Natural killer cell (primary cell): ENCODE data around the gene DGKD. TPM values are rescaled to one million over a fixed set of nuclear protein-coding genes. Genes with fewer than 3 reads are reported as not detected.

Experiments used
- ATAC-seq, 3 donors: fragments of 150-1000 bp in 2 of 3; fragments of 200-7000 bp in 1 of 3; cut with Tn5 transposase; 1 replicate in 1 of 3; 2 replicates in 2 of 3; pipeline ENCODE4 v1.10.0; 2021; ENCODE audit warnings: mild to moderate bottlenecking in 2 of 3, moderate library complexity in 2 of 3
- DNase-seq, 2 donors: peaks; one replicate each; pipeline versions ENCODE4 v3.0.0 to v3.0.0-alpha.2; 2013 to 2021; ENCODE audit warnings: mixed read lengths in 1 of 2
- H3K27ac ChIP-seq: one replicate; pipeline ENCODE4 v1.5.1; 2013; ENCODE audit warnings: mild to moderate bottlenecking, low read length
- H3K27me3 ChIP-seq: one replicate; pipeline ENCODE4 v1.6.1; 2013; ENCODE audit warnings: low read length; ENCODE audit not compliant: control insufficient read depth, insufficient read depth
- H3K36me3 ChIP-seq: one replicate; pipeline ENCODE4 v1.6.1; 2013; ENCODE audit warnings: low read length; ENCODE audit not compliant: control insufficient read depth, insufficient read depth
- H3K4me1 ChIP-seq: one replicate; pipeline ENCODE4 v1.6.1; 2013; ENCODE audit warnings: low read length; ENCODE audit not compliant: control insufficient read depth, insufficient read depth
- H3K4me3 ChIP-seq: one replicate; pipeline ENCODE4 v1.5.1; 2013; ENCODE audit warnings: low read length
- H3K9me3 ChIP-seq: one replicate; pipeline ENCODE4 v1.6.1; 2013; ENCODE audit warnings: low read length; ENCODE audit not compliant: control insufficient read depth, insufficient read depth
- H3K27ac Mint-ChIP-seq, 2 donors: one replicate each; pipeline ENCODE4 v1.8.0; 2022; ENCODE audit warnings: mild to moderate bottlenecking in 2 of 2, mixed read lengths in 2 of 2, moderate library complexity in 1 of 2
- H3K27me3 Mint-ChIP-seq, 2 donors: one replicate each; pipeline ENCODE4 v1.8.0; 2022; ENCODE audit warnings: low read depth in 2 of 2, mixed read lengths in 2 of 2
- H3K36me3 Mint-ChIP-seq: one replicate; pipeline ENCODE4 v1.8.0; 2022; ENCODE audit warnings: mixed read lengths
- H3K4me1 Mint-ChIP-seq, 2 donors: one replicate each; pipeline ENCODE4 v1.8.0; 2022; ENCODE audit warnings: mixed read lengths in 2 of 2
- H3K4me3 Mint-ChIP-seq: one replicate; pipeline ENCODE4 v1.8.0; 2022; ENCODE audit warnings: mild to moderate bottlenecking, moderate library complexity, mixed read lengths
- H3K9me3 Mint-ChIP-seq, 2 donors: one replicate each; pipeline ENCODE4 v1.8.0; 2022; ENCODE audit warnings: mixed read lengths in 2 of 2
- WGBS: methylation state at CpG from one replicate; pipeline ENCODE4 v1.1.7; 2013; ENCODE audit warnings: missing lambda C conversion rate; ENCODE audit not compliant: insufficient coverage; 5-methylcytosine and 5-hydroxymethylcytosine counted together
- intact Hi-C: fragments of 100-400 bp; cut with micrococcal nuclease; formaldehyde crosslinking; loops from one replicate; pipeline ENCODE4 v1.14.2; 2022
- total RNA-seq, 4 donors: library from RNA; stranded (reverse); fragments of 120-200 nt in 1 of 4; gene quantifications; one replicate each; pipeline versions ENCODE4 v1.2.3 to v1.2.4, GENCODE V29; 2013 to 2022
- TF ChIP-seq, protein P1 (sequence below): fragments of 200-600 bp; IDR thresholded peaks from one replicate; pipeline ENCODE4 v1.8.0; 2022; ENCODE audit warnings: antibody characterized with exemption

The DGKD gene
- total RNA-seq, 3 donors from 2014 or later (not counting 1 experiment from before 2014, with no cell fraction given), result 299 to 456 (median 329) TPM

DNA sequence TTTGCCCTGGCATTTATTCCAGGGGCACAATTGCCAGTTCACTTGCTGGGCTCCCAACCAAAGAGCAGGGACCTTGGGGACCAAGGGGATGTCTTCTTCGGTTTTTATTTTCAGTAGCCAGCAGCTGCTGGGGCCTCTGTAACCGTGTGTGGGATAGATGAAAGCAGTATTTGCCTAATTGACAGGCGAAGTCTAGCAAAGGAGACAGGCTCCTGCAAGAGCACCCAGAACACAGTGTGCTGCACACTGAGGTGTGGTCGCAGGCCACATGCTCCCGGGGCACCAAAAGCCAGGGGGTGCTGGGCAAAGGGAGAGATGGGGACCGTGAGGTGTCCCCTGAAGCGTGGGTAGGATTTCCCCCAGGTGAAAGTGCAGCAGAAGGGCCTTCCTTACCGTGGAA is 41.4 kb upstream of the DGKD start:
- peaks cover 32% of the 10 kb centered on the region for H3K4me1 ChIP-seq
- TF ChIP-seq, protein P1, sequence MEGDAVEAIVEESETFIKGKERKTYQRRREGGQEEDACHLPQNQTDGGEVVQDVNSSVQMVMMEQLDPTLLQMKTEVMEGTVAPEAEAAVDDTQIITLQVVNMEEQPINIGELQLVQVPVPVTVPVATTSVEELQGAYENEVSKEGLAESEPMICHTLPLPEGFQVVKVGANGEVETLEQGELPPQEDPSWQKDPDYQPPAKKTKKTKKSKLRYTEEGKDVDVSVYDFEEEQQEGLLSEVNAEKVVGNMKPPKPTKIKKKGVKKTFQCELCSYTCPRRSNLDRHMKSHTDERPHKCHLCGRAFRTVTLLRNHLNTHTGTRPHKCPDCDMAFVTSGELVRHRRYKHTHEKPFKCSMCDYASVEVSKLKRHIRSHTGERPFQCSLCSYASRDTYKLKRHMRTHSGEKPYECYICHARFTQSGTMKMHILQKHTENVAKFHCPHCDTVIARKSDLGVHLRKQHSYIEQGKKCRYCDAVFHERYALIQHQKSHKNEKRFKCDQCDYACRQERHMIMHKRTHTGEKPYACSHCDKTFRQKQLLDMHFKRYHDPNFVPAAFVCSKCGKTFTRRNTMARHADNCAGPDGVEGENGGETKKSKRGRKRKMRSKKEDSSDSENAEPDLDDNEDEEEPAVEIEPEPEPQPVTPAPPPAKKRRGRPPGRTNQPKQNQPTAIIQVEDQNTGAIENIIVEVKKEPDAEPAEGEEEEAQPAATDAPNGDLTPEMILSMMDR, result no peak
- no peak overlapping the region for H3K27ac ChIP-seq
- H3K36me3 Mint-ChIP-seq, result no peaks in the 10 kb centered on the region
- H3K27ac Mint-ChIP-seq, result peak overlapping the region in 1 of 2 donors; percentile 32
- H3K9me3 Mint-ChIP-seq, result no peaks in the 10 kb centered on the region
- WGBS, result 66% methylated on average over 8 of the region's 8 CpGs
- no peaks in the 10 kb centered on the region for H3K9me3 ChIP-seq
- no peaks in the 10 kb centered on the region for H3K36me3 ChIP-seq
- ATAC-seq, result no peak
- no peak overlapping the region for H3K4me3 Mint-ChIP-seq
- H3K27me3 Mint-ChIP-seq, result peaks cover 0 to 4% of the 10 kb centered on the region in 2 donors
- no peaks in the 10 kb centered on the region for H3K27me3 ChIP-seq
- H3K4me1 Mint-ChIP-seq, result peaks cover 25 to 26% of the 10 kb centered on the region in 2 donors
- intact Hi-C loops, result no loop called here
- H3K4me3 ChIP-seq, result no peak overlapping the region
- no peak for DNase-seq

DNA sequence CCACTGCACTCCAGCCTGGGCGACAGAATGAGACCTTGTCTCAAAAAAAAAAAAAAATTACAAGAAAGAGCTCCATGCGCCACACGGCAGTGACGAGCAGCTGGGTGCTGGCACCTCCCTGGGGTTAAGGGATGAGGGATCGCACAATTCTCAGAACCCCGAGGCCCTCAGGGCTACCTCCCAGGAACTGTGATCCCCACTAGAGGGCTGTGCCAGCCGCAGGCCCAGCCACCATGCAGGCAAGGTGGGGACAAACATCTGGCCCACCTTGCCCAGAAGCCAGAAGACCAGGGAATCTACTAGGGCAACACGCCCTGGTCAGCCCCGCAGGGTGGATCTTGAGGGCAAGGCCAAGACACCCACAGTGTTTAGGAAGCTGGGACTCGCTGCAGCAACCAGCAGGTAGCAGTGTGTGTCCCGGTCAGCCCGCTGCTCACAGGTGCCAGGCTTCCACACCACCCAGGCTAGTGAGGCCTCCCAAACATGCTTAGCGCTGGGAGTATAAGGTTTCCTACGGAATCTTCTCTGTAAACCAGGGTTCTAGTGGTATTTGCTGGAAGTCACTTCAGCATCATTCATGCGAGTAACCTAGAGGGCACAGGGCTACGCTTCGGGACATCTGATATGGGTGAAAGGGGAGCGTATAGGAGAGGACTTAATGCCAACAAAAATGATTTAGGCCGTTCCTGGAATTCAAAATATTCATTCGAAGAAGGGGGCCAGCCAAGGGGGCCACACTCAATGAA is 39.9 kb upstream of the DGKD start:
- Histone ChIP-seq H3K4me1 (peaks cover 32% of the 10 kb centered on the region), H3K4me3 (no peak overlapping the region), H3K27ac (no peak overlapping the region), H3K9me3 (no peaks in the 10 kb centered on the region), H3K27me3 (no peaks in the 10 kb centered on the region), H3K36me3 (no peaks in the 10 kb centered on the region)
- no peak overlapping the region for H3K4me3 Mint-ChIP-seq
- H3K27me3 Mint-ChIP-seq, result peaks cover 0 to 4% of the 10 kb centered on the region in 2 donors
- H3K9me3 Mint-ChIP-seq, result no peaks in the 10 kb centered on the region
- H3K4me1 Mint-ChIP-seq, result peaks cover 25 to 26% of the 10 kb centered on the region in 2 donors
- no peaks in the 10 kb centered on the region for H3K36me3 Mint-ChIP-seq
- ATAC-seq (no peak), DNase-seq (no peak)
- TF ChIP-seq, protein P1, result no peak
- 94% methylated on average over 20 of the region's 20 CpGs for WGBS
- no peak overlapping the region for H3K27ac Mint-ChIP-seq
- intact Hi-C loops, result no loop called here

DNA sequence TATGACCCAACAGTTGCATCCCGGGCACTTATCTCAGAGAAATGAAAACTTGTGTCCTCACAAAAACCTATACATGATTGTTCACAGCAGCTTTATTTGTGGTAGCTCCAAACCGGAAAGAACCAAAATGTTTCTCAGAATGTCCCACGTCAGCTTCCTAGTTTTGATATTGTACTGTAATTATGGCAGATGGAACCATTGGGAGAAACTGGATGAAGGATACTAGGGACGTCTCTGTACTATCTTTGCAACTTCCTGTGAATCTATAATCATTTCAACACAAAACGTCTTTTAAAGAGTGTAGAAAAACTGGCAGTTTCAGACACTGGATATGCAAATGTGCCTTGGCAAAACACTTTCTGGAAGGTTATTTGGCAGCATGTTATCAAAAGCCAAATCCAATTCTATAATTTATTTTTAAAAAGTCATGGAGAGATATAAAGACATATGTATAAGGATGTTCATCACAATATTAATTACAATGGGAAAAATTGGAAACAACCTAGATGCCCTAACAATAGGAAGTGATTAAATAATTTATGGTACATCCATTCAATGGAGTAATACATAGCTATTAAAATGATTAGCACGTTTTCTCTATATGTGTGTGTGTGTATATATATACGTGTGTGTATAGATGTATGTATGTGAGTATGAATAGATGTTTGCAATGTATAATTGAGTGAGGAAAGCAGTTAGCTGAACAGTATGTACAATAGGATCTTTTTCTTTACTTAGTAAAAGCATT is 36.9 kb upstream of the DGKD start:
- WGBS, result 84% methylated on average over 7 of the region's 7 CpGs

More for the DNA sequence above, 36.9 kb upstream of the DGKD start:
- Histone ChIP-seq H3K36me3 (no peaks in the 10 kb centered on the region), H3K4me3 (no peak overlapping the region), H3K4me1 (peaks cover 19% of the 10 kb centered on the region), H3K9me3 (no peaks in the 10 kb centered on the region), H3K27me3 (no peaks in the 10 kb centered on the region), H3K27ac (no peak overlapping the region)
- Mint-ChIP-seq H3K27me3 (peaks cover 0 to 4% of the 10 kb centered on the region in 2 donors), H3K4me3 (no peak overlapping the region), H3K9me3 (no peaks in the 10 kb centered on the region), H3K4me1 (peaks cover 16 to 19% of the 10 kb centered on the region in 2 donors), H3K36me3 (no peaks in the 10 kb centered on the region), H3K27ac (no peak overlapping the region)
- intact Hi-C loops, result no loop called here
- ATAC-seq, result no peak
- TF ChIP-seq, protein P1, result no peak
- DNase-seq, result no peak
